ENCODE results near the gene ELOVL5.
"Not testable (repeated sequence)": the region's sequence is repeated elsewhere in the genome, so short reads cannot be mapped to it uniquely, and the experiment has no call there.

ELOVL5 gene

GRCh38 chr6:53348371-53349208 lies at the start of gene ELOVL5:
TSS of gene ELOVL5 (minus strand) at chr6:53348950. CDS start at chr6:53295699, 53,251 bp downstream.
- peak; percentile 95 for DNase-seq (ENCODE audit: low read depth)

- no peak for DNase-seq (ENCODE audit: low read depth)
Measured at GRCh38 chr6:53397283-53397682, 48.5 kb upstream of the ELOVL5 start.

- DNase-seq (ENCODE audit: low read depth) = no peak
Measured at GRCh38 chr6:53395986-53396385, 47.2 kb upstream of the ELOVL5 start.

- no peak for DNase-seq (ENCODE audit: low read depth)
Measured at GRCh38 chr6:53394704-53395103, 46.0 kb upstream of the ELOVL5 start.

- DNase-seq (ENCODE audit: low read depth) = no peak
Measured at GRCh38 chr6:53391170-53391569, 42.4 kb upstream of the ELOVL5 start.

GRCh38 chr6:53390010-53390409 lies 41.3 kb upstream of the ELOVL5 start:
- DNase-seq (ENCODE audit: low read depth) = no peak

- DNase-seq (ENCODE audit: low read depth) = not testable (repeated sequence)
Measured at GRCh38 chr6:53388615-53389014, 39.9 kb upstream of the ELOVL5 start.

- DNase-seq (ENCODE audit: low read depth) = no peak
Measured at GRCh38 chr6:53382421-53382820, 33.7 kb upstream of the ELOVL5 start.

GRCh38 chr6:53378208-53378607 lies 29.5 kb upstream of the ELOVL5 start:
- no peak for DNase-seq (ENCODE audit: low read depth)

- DNase-seq (ENCODE audit: low read depth) = no peak
Measured at GRCh38 chr6:53377793-53378192, 29.0 kb upstream of the ELOVL5 start.

- DNase-seq (ENCODE audit: low read depth) = no peak
Measured at GRCh38 chr6:53377289-53377688, 28.5 kb upstream of the ELOVL5 start.

- DNase-seq (ENCODE audit: low read depth) = no peak
Measured at GRCh38 chr6:53376661-53377226, 28.0 kb upstream of the ELOVL5 start.

GRCh38 chr6:53375847-53376246 lies 27.1 kb upstream of the ELOVL5 start:
- DNase-seq (ENCODE audit: low read depth) = no peak

- DNase-seq (ENCODE audit: low read depth) = no peak
Measured at GRCh38 chr6:53373638-53374037, 24.9 kb upstream of the ELOVL5 start.

- DNase-seq (ENCODE audit: low read depth) = no peak
Measured at GRCh38 chr6:53369876-53370515, 21.2 kb upstream of the ELOVL5 start.

GRCh38 chr6:53369051-53369450 lies 20.3 kb upstream of the ELOVL5 start:
- DNase-seq (ENCODE audit: low read depth) = no peak

- no peak for DNase-seq (ENCODE audit: low read depth)
Measured at GRCh38 chr6:53366128-53366641, 17.4 kb upstream of the ELOVL5 start.

GRCh38 chr6:53363341-53364079 lies 14.8 kb upstream of the ELOVL5 start:
- DNase-seq (ENCODE audit: low read depth) = no peak

GRCh38 chr6:53361549-53362031 lies 12.8 kb upstream of the ELOVL5 start:
- DNase-seq (ENCODE audit: low read depth) = peak; percentile 34

- no peak for DNase-seq (ENCODE audit: low read depth)
Measured at GRCh38 chr6:53360093-53360912, 11.6 kb upstream of the ELOVL5 start.

GRCh38 chr6:53359843-53360092 lies 11.0 kb upstream of the ELOVL5 start:
- no peak for DNase-seq (ENCODE audit: low read depth)
